HTR-8/SVneo (cell line): ENCODE results near the gene FRMPD2.
A peak's percentile ranks its signal among the peaks of the same experiment; 100 is the strongest.
"Not testable (repeated sequence)": the region's sequence is repeated elsewhere in the genome, so short reads cannot be mapped to it uniquely, and the experiment has no call there.

ENCODE experiments used
- DNase-seq: peaks from one replicate; pipeline ENCODE4 v3.0.0; 2011; ENCODE audit warnings: low spot score, mixed read lengths; ENCODE audit not compliant: insufficient read length
- FAIRE-seq: peaks from 2 replicates; lab custom pipeline; 2011; peaks lifted over from hg19 to GRCh38; lab: Jason Lieb, UNC

FRMPD2 gene

DNA sequence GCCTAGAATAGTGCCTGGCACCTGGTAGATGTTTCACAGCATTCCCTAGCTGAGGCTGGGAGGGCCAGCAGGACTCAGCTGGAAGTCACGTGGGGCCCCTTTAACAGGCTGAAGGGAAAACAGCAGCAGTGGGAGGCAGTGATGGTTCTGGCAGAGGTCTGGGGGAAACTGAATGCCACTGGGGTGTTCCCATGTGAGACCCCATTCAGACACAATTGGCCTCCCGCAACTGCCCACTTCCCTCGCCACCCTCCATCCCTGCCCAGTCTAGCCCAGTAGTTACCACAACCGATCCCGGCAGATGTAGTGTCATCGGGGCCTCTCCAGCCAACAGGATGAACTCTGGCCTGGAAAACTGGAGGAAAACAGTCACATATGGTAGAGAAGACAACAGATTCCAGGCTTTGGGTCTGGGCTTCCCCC is 38.3 kb downstream of the FRMPD2 start:
- no peak for DNase-seq
- no peak for FAIRE-seq

DNA sequence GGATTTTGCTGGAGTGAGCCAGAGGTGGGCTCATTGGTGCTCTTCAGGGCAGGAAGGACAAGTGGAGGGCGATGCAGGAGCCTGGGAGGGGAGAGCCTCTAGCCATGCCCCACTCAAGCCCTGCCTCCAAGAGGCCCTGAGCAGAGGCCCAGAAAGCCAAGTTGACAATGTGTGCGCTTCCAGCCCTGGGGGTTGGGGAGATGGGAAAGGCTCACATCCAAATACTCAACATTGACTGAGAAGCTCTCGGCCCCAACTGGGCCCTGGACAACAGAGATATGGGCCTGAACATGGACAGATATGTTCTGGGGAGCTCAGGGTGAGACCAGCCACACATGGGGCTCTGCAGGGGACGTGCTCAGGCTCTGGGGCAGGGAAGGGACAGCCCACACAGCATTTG is 39.0 kb downstream of the FRMPD2 start:
- no peak for DNase-seq
- FAIRE-seq = no peak

DNA sequence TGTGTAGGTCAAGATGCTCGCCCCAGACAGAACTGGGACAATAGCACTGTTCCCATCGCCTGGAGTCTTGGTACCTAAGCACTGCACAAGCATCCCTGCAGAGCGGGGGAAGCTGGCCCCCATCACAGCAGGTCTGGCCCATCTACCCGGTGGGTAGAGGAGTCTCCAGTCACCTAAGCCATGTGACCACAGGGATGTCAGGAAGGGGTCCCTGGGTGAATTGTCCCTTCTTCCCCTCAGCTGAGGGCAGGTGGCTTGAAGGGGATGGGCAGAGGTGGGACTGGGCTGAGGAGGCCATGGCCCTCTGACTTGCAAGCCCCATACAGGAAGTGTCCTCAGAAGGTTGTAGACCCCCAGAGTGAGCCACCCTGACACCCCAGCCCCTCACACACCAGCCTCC is 39.7 kb downstream of the FRMPD2 start:
- no peak for DNase-seq
- no peak for FAIRE-seq

DNA sequence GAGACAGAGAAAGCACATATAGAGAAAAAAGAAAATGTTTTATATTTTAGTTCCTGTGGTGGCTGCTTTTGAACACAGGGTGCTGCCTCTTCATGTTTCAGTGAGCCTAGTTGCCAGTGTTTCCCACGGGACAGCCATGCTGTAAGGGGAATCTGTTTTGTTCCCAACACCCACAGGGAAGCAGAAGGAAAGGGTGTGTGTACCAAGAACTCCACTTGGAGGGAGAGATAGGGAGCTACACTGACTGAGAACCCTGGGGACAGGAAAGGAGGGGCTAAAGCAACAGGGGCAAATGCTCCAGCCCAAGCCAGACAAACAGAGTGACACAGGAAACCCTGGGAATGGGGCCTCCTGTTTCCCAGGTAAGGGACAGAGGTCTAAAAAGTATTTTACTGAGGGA is 40.2 kb downstream of the FRMPD2 start:
- DNase-seq (no peak), FAIRE-seq (no peak)

DNA sequence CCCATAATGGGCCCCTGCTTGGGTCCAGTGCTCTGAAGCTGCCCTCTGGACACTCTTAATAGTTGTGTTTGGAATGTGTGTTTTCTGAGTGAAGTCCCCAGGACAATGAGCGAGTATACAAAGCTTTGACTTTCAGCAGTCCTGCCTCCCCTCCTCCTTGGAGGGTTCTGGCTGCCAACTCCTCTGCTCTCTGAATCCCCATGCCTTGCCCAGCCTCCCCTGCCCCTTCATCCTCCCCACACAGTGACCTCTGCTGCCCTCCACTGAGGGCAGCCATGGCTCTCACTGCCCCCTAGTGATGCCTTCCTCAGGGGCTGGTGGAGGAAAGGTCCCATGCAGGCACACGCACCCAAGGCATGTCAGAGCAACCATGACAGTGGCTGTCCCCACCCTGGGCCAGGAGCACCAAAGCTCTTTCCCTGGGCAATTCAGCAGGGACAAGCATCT is 40.9 kb downstream of the FRMPD2 start:
- FAIRE-seq = no peak
- no peak for DNase-seq

DNA sequence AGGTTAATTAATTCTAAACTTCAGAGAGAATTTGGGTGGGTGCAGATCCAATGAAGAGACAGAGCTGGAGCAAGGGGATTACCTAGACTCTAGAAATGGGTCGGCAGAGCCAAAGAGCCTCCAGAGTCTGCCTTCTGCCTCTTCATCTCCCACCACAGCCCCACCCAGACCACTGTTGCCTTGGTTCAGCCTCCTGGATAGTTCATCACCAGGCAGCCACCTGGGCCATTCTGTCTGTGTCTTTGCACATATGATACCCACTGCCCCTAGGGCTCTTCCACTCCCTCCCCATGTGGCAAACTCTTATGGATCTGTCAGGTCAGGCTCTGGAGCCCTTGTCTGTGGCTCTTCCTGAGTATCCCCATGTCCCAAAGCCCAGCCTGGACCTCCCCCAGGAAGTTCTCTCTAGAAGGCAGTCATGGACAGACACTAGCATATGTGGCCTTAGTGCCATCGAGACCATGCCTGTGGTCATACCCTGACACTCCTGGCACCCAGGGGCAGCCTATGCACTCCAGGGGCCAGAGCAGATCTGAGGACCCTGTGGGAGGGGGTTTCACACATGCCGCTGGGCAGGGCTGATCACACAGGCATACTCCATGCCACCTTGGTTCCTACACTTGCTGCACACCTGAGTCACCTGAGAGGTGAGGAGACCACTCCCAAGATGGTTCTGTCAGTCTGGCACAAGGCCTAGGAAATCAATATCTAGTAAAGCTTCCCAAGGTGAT is 41.6 kb downstream of the FRMPD2 start:
- FAIRE-seq (no peak), DNase-seq (no peak)

DNA sequence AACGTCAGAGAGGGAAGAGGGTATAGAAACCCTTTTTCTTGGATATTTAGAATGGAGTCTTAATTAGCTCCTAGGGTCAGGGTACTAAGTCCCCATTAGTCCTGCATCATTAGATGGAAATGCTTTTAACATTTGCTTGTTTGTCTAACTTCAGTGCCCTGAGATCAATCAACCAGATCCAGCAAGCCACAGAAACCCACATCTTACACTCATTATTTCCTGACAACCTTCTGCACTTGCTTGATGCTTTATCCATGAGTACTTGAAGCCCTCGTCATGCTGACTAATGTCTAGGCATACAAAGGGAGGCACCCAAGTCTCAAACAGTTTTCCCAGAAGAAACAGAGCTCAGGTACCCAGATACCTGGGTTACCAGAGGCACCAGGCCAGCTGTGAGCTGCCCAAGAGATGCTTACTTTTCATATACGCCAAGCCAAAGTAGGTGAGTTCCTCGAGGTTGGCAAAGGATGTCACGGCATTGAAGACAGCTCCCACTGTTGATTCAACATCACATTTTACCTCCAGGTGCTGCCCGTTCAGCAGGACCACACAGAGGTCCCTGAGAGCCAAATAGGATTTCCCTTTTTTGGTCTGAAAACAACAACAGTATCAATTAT is 42.7 kb downstream of the FRMPD2 start:
- FAIRE-seq (no peak), DNase-seq (no peak)

DNA sequence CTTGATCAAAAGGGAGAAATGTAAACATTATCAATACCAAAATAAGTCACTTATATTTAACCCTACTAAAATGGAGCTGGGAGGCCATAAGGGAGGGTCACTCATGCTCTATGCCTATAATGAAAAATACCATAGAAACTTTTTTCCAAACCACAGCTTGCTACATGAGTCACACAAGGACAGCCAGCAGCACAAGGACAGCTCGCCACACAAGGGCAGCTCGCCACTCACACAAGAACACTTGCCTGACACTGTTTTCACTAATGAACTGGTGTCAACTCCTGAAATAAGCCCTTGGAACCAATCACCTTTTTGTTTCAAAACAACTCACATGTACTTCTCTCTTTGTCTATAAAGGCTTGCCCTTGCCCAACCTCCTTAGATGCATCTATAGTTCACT is 43.3 kb downstream of the FRMPD2 start:
- DNase-seq (no peak), FAIRE-seq (no peak)

DNA sequence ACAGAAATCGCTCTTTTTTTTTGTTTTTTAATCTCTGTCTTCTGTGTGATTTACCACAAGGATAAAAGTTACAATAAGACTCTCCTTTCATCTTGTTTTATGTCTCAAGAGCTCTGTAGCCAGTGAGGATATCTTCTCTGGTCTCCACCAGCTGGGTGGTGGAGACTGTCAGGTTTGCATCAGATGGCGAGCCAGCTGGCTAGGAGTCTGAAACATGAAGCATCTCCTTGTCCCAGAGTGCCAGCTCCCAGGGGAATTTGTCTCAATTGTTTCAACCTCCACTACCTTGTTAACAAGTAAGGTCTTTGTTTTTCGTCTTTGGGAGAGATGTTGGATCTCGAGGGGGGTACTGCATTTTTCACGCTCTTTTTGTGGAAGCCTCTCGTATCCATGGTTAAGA is 47.3 kb downstream of the FRMPD2 start:
- no peak for FAIRE-seq
- no peak for DNase-seq

DNA sequence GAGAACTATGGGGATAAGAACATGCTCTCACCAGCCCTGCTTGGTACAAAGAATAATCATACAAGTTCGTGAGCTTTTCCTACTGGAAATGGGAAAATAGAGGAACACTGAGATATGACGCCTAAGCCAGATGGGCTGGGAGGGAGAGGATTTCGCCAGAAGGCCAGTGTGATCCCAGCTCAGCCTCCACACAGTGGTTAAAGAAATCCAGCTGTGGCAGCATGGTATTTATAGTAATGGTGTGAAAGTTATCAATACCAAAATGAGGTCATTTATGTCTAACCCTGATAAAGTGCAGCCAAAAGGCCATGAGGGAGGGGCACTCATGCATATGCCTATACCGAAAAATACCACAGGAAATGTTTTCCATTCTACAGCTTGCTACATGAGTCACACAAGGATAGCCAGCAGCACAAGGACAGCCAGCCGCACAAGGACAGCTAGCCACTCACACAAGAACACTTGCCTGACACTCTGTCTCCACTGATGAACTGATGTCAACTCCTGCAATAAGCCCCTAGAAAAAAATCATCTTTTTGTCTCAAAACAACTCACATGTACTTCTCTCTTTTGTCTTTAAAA is 49.4 kb downstream of the FRMPD2 start:
- FAIRE-seq = peak; percentile 44
- DNase-seq = no peak

DNA sequence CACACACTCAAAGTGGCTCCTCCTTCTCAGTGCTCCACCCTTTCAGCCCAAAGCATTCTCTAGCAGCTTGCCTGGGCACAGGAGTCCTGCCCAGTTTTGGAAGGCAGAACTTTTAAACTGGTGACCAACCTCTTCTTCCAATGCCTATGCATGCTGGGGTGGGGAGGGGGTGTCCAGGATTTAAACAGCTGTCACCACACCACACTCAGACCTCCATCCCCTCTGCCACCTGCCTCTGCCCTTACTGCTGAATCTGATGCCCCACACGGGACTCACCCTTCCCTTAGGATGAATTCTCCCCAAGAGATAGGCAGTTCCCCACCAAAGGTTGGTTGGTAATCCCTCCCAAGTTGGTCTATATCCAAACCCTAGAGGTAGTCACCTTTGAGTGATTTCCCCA is 50.2 kb downstream of the FRMPD2 start:
- DNase-seq (no peak), FAIRE-seq (no peak)

DNA sequence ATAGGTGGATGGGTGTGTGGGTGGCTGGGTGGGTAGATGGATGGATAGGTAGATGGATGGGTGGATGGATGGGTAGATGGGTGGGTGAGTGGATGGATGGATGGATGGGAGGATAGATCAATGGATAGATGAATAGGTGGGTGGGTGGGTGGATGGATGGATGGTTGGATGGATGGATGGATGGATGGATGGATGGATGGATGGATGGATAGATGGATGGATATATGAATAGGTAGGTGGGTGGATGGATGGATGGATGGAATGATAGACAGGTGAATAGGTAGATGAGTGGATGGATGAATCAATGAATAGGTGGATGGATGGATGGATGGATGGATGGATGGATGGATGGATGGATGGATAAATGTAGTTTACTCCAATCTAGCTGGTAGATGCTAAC is 52.7 kb downstream of the FRMPD2 start:
- FAIRE-seq = no peak
- no peak for DNase-seq

DNA sequence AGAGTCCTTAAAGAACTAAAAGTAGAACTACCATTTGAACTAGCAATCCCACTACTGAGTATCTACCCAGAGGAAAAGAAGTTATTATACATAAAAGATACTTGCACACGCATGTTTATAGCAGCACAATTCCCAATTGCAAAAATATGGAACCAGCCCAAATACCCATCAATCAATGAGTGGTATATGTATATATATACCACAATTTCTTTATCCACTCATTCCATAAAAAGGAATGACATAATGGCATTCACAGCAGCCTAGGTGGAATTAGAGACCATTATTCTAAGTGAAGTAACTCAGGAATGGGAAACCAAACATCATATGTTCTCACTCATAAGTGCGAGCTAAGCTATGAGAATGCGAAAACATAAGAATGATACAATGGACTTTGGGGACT is 53.5 kb downstream of the FRMPD2 start:
- not testable (repeated sequence) for FAIRE-seq, DNase-seq

DNA sequence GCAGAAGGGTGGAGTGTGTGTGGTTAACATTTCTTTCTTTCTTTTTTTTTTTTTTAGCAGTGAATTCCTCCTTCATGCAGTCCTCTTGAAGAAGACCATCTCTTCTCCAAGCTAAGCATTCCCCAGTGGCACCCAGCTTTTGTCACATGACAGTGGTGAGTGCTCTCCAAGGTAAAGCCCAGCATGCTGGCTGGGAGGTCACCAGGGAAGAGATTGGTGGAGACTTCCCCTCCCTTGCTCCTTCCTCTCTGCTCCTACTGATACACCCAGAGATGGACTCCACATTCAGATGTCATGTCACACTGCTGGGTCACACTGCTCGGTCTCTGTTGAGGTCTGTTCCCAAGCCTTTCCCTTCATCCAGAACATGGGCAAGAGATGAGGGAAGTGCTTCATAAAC is 55.3 kb downstream of the FRMPD2 start:
- no peak for FAIRE-seq
- DNase-seq = no peak

DNA sequence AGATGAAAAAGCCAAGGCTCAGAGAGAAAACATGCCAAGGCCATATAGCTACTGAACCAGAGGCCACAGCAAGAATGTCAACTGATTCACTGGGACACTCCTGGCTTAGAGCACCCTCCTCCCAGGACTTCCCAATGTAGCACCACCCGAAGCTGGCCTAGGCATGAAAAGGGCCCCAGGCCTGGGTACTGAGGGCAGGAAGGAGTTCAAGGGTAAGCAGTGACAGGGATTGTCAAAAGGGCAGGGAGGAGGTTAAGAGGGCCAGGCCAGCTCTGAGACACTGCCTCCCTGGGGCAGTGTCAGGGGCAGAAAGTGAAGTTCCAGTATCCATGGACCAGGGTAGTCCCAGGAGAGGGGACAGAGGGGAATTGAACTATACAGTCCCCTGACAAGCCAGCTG is 57.8 kb downstream of the FRMPD2 start:
- FAIRE-seq = no peak
- no peak for DNase-seq

DNA sequence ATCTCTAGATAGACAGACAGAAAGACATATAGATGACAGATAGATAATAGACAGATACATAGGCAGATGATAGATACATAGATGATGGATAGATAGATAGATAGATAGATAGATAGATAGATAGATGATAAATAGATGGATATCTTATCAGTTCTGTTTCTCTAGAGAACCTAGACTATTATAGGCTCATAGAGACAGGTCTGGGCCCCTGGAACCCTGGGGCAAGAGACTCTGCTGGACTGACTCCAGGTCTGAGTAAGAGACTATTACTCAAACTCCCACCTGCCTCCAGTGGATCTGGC is 58.3 kb downstream of the FRMPD2 start:
- DNase-seq (no peak), FAIRE-seq (no peak)

DNA sequence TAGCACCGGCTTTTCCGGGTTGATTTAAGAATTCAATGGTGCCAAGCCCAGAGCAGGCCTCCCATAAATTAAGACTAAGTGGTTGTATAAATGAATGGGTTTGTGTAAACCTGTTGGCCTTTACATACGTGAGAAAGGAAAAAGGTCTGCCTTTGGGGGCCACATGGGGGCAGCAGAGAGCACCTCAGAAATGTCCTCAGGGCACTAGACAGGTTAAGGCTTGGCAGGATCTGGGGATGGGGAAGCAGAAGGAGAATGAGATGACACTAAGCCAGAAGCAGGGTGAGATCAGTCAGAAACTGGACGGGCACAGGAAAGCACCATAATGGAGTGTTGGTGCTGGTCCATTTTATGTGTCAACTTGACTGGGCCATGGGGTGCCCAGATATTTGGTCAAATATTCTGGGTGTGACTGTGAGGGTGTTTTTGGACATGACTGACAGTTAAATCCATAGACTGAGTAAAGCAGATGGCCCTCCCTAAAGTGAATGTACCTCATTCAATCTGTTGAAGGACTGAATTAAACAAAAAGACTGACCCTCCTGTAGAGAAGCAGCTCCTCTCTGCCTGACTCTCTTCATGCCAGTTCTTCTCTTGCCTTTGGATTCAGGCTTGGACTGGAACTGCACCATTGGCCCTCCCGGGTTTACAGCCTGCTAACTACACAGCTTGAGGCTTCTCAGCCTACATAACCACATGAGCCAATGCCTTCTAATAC is 58.9 kb downstream of the FRMPD2 start:
- no peak for FAIRE-seq

DNA sequence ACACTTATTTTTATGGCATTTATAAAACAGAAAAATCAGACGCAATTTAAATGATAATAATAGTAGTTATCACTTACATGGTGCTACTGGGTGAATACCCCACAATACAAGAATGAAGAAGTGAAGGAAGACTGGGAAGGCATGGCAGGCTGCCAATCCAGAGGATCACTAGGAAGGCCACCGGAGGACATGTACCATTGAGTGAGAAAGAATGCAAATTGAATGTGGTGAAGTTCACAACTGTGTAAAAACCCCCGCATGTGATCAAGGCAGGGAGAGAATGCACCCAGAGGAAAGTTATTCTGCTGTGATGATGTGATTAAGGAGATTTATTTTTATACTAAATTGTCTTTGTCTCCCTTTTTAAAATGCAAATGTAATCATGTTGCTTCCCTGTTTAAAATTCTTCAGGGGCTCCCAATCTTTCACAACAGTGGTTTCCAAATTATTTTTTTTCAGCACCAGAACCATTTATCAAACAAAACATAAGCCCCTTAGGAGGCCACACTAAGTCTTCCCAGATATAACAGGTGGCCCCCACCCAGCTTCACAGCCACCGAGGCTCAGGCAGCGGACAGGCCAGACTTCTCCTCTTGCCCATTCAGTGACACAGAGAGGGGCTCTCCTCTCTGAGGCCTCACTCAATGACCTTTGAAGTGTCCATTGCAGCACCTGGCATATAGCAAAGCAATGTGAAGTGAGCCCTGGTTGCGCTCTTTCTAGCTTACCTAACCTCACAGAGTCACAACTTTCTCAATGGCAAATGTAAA is 59.6 kb downstream of the FRMPD2 start:
- DNase-seq = no peak
- no peak for FAIRE-seq

More for the DNA sequence above, 58.9 kb downstream of the FRMPD2 start:
- peak; percentile 34 for DNase-seq

DNA sequence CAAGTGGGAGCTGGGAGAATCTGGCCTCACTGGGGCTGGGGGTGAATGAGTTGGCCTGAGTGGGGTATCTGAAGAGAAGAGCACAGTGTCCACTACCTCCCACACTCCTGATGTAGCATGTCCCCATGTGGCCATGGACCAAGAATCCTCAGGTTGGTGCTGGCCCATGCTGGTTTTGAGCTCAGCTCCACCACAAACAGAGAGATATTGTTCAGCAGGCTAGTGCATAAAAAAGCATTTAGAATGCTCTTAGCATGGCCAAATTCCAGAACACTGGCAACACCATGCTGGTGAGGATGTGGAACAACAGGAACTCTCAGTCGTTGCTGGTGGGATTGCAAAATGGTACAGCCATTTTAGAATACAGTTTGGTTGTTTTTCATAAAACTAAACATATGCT is 61.4 kb downstream of the FRMPD2 start:
- DNase-seq (no peak), FAIRE-seq (no peak)

DNA sequence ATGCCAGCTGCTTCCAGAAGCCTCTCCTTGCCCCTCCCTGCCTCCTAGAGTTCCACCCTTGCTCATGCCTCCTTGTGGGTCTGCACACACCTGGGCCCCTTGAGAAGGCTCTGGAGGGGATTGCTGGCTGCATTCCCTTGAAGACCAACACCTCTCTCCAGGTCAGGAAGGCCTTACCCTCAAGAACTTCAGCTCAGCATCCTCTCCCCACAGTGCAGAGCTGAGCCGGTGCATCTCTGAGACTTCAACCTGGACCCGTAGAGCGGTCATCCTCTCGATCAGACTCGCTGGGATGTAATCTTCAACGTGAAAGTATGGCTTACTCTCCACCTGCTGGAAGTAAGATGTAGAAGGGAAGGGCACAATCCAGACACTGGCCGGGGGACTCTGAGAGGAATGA is 62.7 kb downstream of the FRMPD2 start:
- no peak for FAIRE-seq

DNA sequence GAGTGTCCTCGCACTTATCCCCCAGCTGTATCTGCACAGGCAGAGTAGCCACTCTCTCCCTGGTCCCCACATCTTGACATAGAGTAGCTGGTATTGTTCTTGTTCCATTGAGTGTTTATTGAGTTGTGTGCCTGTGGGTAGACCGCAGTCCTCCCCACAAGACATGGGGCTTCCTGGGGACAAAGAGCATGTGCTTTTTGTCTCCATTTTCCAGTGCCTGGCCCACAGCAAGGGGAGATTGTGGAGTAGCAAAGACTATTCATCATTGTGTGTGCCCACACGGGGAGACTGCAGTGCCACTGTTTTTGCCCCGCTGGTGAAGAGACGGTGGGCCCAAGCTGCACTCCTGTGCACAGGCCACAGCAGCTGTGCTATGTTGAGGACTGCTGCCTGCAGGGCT is 63.5 kb downstream of the FRMPD2 start:
- FAIRE-seq (no peak), DNase-seq (no peak)

More for the DNA sequence above, 62.7 kb downstream of the FRMPD2 start:
- no peak for DNase-seq
